Suprapubic skin (tissue), 4 donors: Measurements from ENCODE around the gene GOLGA2. TPM values are rescaled to one million over a fixed set of nuclear protein-coding genes. Genes with fewer than 3 reads are reported as not detected.

Experiments used
- DNase-seq, 2 donors: peaks; one replicate each; pipeline ENCODE4 v3.0.0-alpha.2; 2019; ENCODE audit warnings: low spot score in 2 of 2
- H3K27ac ChIP-seq: fragments of 200-600 bp; sonication (generic); one replicate; pipeline ENCODE4 v1.5.1; 2019
- H3K27me3 ChIP-seq: fragments of 200-600 bp; sonication (generic); one replicate; pipeline ENCODE4 v1.5.1; 2019
- H3K36me3 ChIP-seq: fragments of 200-600 bp; sonication (generic); one replicate; pipeline ENCODE4 v1.5.1; 2019
- H3K4me1 ChIP-seq: fragments of 200-600 bp; sonication (generic); one replicate; pipeline ENCODE4 v1.5.1; 2019
- H3K4me3 ChIP-seq: fragments of 200-600 bp; sonication (generic); one replicate; pipeline ENCODE4 v1.5.1; 2019; ENCODE audit warnings: mild to moderate bottlenecking
- H3K9me3 ChIP-seq: fragments of 200-600 bp; sonication (generic); one replicate; pipeline ENCODE4 v1.5.1; 2019
- CTCF ChIP-seq, 2 donors: fragments of 200-600 bp in 1 of 2; fragments of 450-650 bp in 1 of 2; sonication (generic) in 1 of 2; IDR thresholded peaks; one replicate each; pipeline ENCODE4 v1.5.1; 2016 to 2019; ENCODE audit warnings: antibody characterized with exemption in 2 of 2, mild to moderate bottlenecking in 1 of 2, moderate library complexity in 1 of 2
- EP300 ChIP-seq: sonication (generic); formaldehyde crosslinking; IDR thresholded peaks from one replicate; pipeline ENCODE4 v1.6.1; 2017; ENCODE audit warnings: antibody characterized with exemption
- POLR2A ChIP-seq, 2 donors: fragments of 450-650 bp; IDR thresholded peaks; one replicate each; pipeline ENCODE4 v1.6.1; 2017; ENCODE audit warnings: antibody characterized with exemption in 2 of 2, mild to moderate bottlenecking in 2 of 2, moderate library complexity in 2 of 2
- POLR2AphosphoS5 ChIP-seq, 3 donors: sonication (generic); formaldehyde crosslinking; IDR thresholded peaks; one replicate each; pipeline ENCODE4 v1.6.1; 2017; ENCODE audit warnings: antibody characterized with exemption in 3 of 3
- WGBS: methylation state at CpG from one replicate; pipeline ENCODE4 v1.1.5; 2018; 5-methylcytosine and 5-hydroxymethylcytosine counted together
- total RNA-seq, 4 donors: library from RNA; depleted of rRNA; stranded (reverse); fragments of >200 nt; gene quantifications; one replicate each; pipeline ENCODE4 v1.1.0, GENCODE V29; 2016

The GOLGA2 gene
- total RNA-seq, 4 donors from 2014 or later = 83.5 to 131 (median 99.0) TPM

- H3K27ac ChIP-seq = peak overlapping the region; percentile 86
- 2% methylated on average over 21 of the region's 21 CpGs for WGBS
- TF ChIP-seq CTCF (IDR thresholded peaks at IDR 0.05) (no peak), EP300 (no peak)
- H3K36me3 ChIP-seq = peaks cover 44% of the 10 kb centered on the region
- no peak for DNase-seq
- H3K27me3 ChIP-seq = no peaks in the 10 kb centered on the region
- peaks cover 46% of the 10 kb centered on the region for H3K4me1 ChIP-seq
- peak overlapping the region; percentile 89 for H3K4me3 ChIP-seq
- no peaks in the 10 kb centered on the region for H3K9me3 ChIP-seq
These were observed 46.1 kb upstream of the GOLGA2 start for GRCh38 chr9:128321879-128322403.

GRCh38 chr9:128321343-128321742 is 45.5 kb upstream of the GOLGA2 start:
- Histone ChIP-seq H3K36me3 (peaks cover 44% of the 10 kb centered on the region), H3K4me3 (peak overlapping the region; percentile 89), H3K4me1 (peaks cover 43% of the 10 kb centered on the region), H3K9me3 (no peaks in the 10 kb centered on the region), H3K27me3 (no peaks in the 10 kb centered on the region), H3K27ac (no peak overlapping the region)
- TF ChIP-seq POLR2A (IDR thresholded peaks at IDR 0.05) = no peak
- TF ChIP-seq EP300 = no peak
- no peak for TF ChIP-seq CTCF (IDR thresholded peaks at IDR 0.05)
- no peak for TF ChIP-seq POLR2AphosphoS5 (IDR thresholded peaks at IDR 0.05)
- no peak for DNase-seq
- WGBS = 79% methylated on average over 7 of the region's 7 CpGs

- Histone ChIP-seq H3K27ac (no peak overlapping the region), H3K36me3 (peaks cover 68% of the 10 kb centered on the region), H3K4me1 (peaks cover 10% of the 10 kb centered on the region), H3K9me3 (no peaks in the 10 kb centered on the region), H3K4me3 (no peak overlapping the region), H3K27me3 (no peaks in the 10 kb centered on the region)
- 85% methylated on average over 2 of the region's 2 CpGs for WGBS
- no peak for TF ChIP-seq EP300
- no peak for TF ChIP-seq POLR2AphosphoS5 (IDR thresholded peaks at IDR 0.05)
- no peak for DNase-seq
These were observed 41.8 kb upstream of the GOLGA2 start for GRCh38 chr9:128317629-128318028.

GRCh38 chr9:128316421-128316820 is 40.6 kb upstream of the GOLGA2 start:
- no peak overlapping the region for H3K27ac ChIP-seq
- H3K27me3 ChIP-seq = no peaks in the 10 kb centered on the region
- TF ChIP-seq CTCF (IDR thresholded peaks at IDR 0.05) (no peak), POLR2A (IDR thresholded peaks at IDR 0.05) (no peak), EP300 (no peak), POLR2AphosphoS5 (IDR thresholded peaks at IDR 0.05) (no peak)
- H3K4me3 ChIP-seq = no peak overlapping the region
- H3K9me3 ChIP-seq = no peaks in the 10 kb centered on the region
- H3K36me3 ChIP-seq = peaks cover 72% of the 10 kb centered on the region
- DNase-seq = no peak
- WGBS = 70% methylated on average over 5 of the region's 9 CpGs
- peaks cover 5% of the 10 kb centered on the region for H3K4me1 ChIP-seq

- TF ChIP-seq EP300 (no peak), POLR2A (IDR thresholded peaks at IDR 0.05) (no peak), POLR2AphosphoS5 (IDR thresholded peaks at IDR 0.05) (no peak), CTCF (IDR thresholded peaks at IDR 0.05) (no peak)
- H3K27ac ChIP-seq = no peak overlapping the region
- no peaks in the 10 kb centered on the region for H3K27me3 ChIP-seq
- no peaks in the 10 kb centered on the region for H3K9me3 ChIP-seq
- peaks cover 84% of the 10 kb centered on the region for H3K36me3 ChIP-seq
- DNase-seq = no peak
- 95% methylated on average over 4 of the region's 4 CpGs for WGBS
- H3K4me1 ChIP-seq = no peaks in the 10 kb centered on the region
- H3K4me3 ChIP-seq = no peak overlapping the region
These were observed 38.9 kb upstream of the GOLGA2 start for GRCh38 chr9:128314697-128315096.

GRCh38 chr9:128310461-128310860 is 34.7 kb upstream of the GOLGA2 start:
- 76% methylated on average over 8 of the region's 10 CpGs for WGBS
- Histone ChIP-seq H3K27me3 (no peaks in the 10 kb centered on the region), H3K36me3 (peaks cover 61% of the 10 kb centered on the region), H3K9me3 (no peaks in the 10 kb centered on the region), H3K4me3 (no peak overlapping the region), H3K27ac (no peak overlapping the region), H3K4me1 (peaks cover 17% of the 10 kb centered on the region)
- no peak for TF ChIP-seq CTCF (IDR thresholded peaks at IDR 0.05)
- TF ChIP-seq POLR2A (IDR thresholded peaks at IDR 0.05) = no peak
- no peak for TF ChIP-seq POLR2AphosphoS5 (IDR thresholded peaks at IDR 0.05)
- TF ChIP-seq EP300 = no peak
- DNase-seq = no peak
